PC-3 (cell line): ENCODE data around the gene MMP15. TPM values are rescaled to one million over a fixed set of nuclear protein-coding genes. Genes with fewer than 3 reads are reported as not detected.
"Not testable (repeated sequence)": the region's sequence is repeated elsewhere in the genome, so short reads cannot be mapped to it uniquely, and the experiment has no call there.

Experiments
- ATAC-seq: fragments of 200-7000 bp; cut with Tn5 transposase; 2 replicates; pipeline ENCODE4 v1.9.1; 2020; ENCODE audit warnings: mild to moderate bottlenecking, moderate library complexity
- BruUV-seq: library from RNA; stranded (reverse); fragments of 400-500 nt; replicated peaks from 2 replicates; lab custom pipeline; 2021; lab: Mats Ljungman, UMichigan
- CTCF ChIA-PET: fragments of 300-600 bp; sonication (Branson Sonifier 250); formaldehyde crosslinking; loops from one replicate; lab custom pipeline; 2022; ENCODE audit warnings: antibody characterized with exemption; lab: Charles Lee
- POLR2A ChIA-PET: fragments of 300-600 bp; sonication (Branson Sonifier 250); formaldehyde crosslinking; loops from one replicate; lab custom pipeline; 2022; ENCODE audit warnings: antibody characterized with exemption; ENCODE audit not compliant: unreplicated experiment; lab: Charles Lee
- DNase-seq: peaks from one replicate; pipeline ENCODE4 v3.0.0-alpha.2; 2015
- H2AFZ ChIP-seq: fragments of 300-600 bp; sonication (generic); 2 replicates; pipeline ENCODE4 v1.6.0; 2016; ENCODE audit warnings: antibody characterized with exemption, low read length
- H3F3A ChIP-seq: fragments of 300-600 bp; sonication (generic); one replicate; pipeline ENCODE4 v1.6.0; 2017; ENCODE audit warnings: antibody characterized with exemption, low read length, control low read depth, mild to moderate bottlenecking; ENCODE audit not compliant: unreplicated experiment
- H3K27ac ChIP-seq: fragments of 300-600 bp; sonication (generic); 2 replicates; pipeline ENCODE4 v1.5.1; 2016; ENCODE audit warnings: mild to moderate bottlenecking, low read length
- H3K27me3 ChIP-seq: fragments of 300-600 bp; sonication (generic); 2 replicates; pipeline ENCODE4 v1.6.1; 2016; ENCODE audit warnings: low read length, mixed read lengths
- H3K36me3 ChIP-seq: fragments of 300-600 bp; sonication (generic); 2 replicates; pipeline ENCODE4 v1.6.1; 2016; ENCODE audit warnings: low read depth, mixed run types, low read length, mixed read lengths
- H3K4me1 ChIP-seq: fragments of 300-600 bp; sonication (generic); 2 replicates; pipeline ENCODE4 v1.5.1; 2016; ENCODE audit warnings: low read length; ENCODE audit not compliant: insufficient read depth
- H3K4me2 ChIP-seq: fragments of 300-600 bp; sonication (generic); 2 replicates; pipeline ENCODE4 v1.6.0; 2016; ENCODE audit warnings: low read length
- H3K4me3 ChIP-seq: fragments of 300-600 bp; sonication (generic); 2 replicates; pipeline ENCODE4 v1.5.1; 2016; ENCODE audit warnings: mild to moderate bottlenecking, low read length, mixed read lengths
- H3K79me2 ChIP-seq: fragments of 300-600 bp; sonication (generic); 2 replicates; pipeline ENCODE4 v1.6.1; 2017; ENCODE audit warnings: low read length, mixed read lengths
- H3K9ac ChIP-seq: fragments of 300-600 bp; sonication (generic); 2 replicates; pipeline ENCODE4 v1.6.0; 2016; ENCODE audit warnings: mild to moderate bottlenecking, low read length
- H3K9me2 ChIP-seq: fragments of 300-600 bp; sonication (generic); replicated peaks from 2 replicates; pipeline ENCODE4 v1.6.1; 2016; ENCODE audit warnings: mixed run types, low read length, mixed read lengths
- H3K9me3 ChIP-seq: fragments of 300-600 bp; sonication (generic); 2 replicates; pipeline ENCODE4 v1.6.1; 2016; ENCODE audit warnings: low read length, mixed read lengths
- H4K20me1 ChIP-seq: fragments of 300-600 bp; sonication (generic); 2 replicates; pipeline ENCODE4 v1.6.1; 2016; ENCODE audit warnings: low read length, mixed read lengths
- EZH2 ChIP-seq: fragments of 300-600 bp; sonication (generic); IDR thresholded peaks from one replicate; pipeline ENCODE4 v1.6.1; 2017; ENCODE audit warnings: antibody characterized with exemption, mild to moderate bottlenecking, low read length; ENCODE audit not compliant: unreplicated experiment
- EZH2phosphoT487 ChIP-seq: fragments of 300-600 bp; sonication (generic); IDR thresholded peaks from 2 replicates; pipeline ENCODE4 v1.6.1; 2018; ENCODE audit warnings: mild to moderate bottlenecking, antibody characterized with exemption, low read length, borderline replicate concordance
- intact Hi-C: fragments of 100-400 bp; cut with micrococcal nuclease; formaldehyde crosslinking; loops from 2 replicates; pipeline ENCODE4 v1.9.0; 2023
- total RNA-seq: library from RNA; depleted of rRNA; stranded (reverse); fragments of >200 nt; gene quantifications from 2 replicates; pipeline ENCODE4 v1.2.3, GENCODE V29; 2014
- TF ChIP-seq, protein P1 (sequence below): fragments of 300-600 bp; sonication (generic); conservative IDR thresholded peaks from 2 replicates; pipeline ENCODE4 v1.5.1; 2017; ENCODE audit warnings: antibody characterized with exemption, low read depth, mild to moderate bottlenecking, low read length

MMP15 gene
- total RNA-seq, 1 experiment from 2014 or later = 6.3 TPM

- H3K9me3 ChIP-seq = no peaks in the 10 kb centered on the region
- no peaks in the 10 kb centered on the region for H3K4me1 ChIP-seq
- H3F3A ChIP-seq = no peaks in the 10 kb centered on the region
- DNase-seq (no peak), ATAC-seq (no peak)
- no peak overlapping the region for H3K4me2 ChIP-seq
- no peak for TF ChIP-seq EZH2phosphoT487
- no peak for TF ChIP-seq EZH2
- TF ChIP-seq, protein P1, sequence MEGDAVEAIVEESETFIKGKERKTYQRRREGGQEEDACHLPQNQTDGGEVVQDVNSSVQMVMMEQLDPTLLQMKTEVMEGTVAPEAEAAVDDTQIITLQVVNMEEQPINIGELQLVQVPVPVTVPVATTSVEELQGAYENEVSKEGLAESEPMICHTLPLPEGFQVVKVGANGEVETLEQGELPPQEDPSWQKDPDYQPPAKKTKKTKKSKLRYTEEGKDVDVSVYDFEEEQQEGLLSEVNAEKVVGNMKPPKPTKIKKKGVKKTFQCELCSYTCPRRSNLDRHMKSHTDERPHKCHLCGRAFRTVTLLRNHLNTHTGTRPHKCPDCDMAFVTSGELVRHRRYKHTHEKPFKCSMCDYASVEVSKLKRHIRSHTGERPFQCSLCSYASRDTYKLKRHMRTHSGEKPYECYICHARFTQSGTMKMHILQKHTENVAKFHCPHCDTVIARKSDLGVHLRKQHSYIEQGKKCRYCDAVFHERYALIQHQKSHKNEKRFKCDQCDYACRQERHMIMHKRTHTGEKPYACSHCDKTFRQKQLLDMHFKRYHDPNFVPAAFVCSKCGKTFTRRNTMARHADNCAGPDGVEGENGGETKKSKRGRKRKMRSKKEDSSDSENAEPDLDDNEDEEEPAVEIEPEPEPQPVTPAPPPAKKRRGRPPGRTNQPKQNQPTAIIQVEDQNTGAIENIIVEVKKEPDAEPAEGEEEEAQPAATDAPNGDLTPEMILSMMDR = no peak
- H3K9ac ChIP-seq = no peak overlapping the region
- ChIA-PET CTCF (no interaction called here), POLR2A (interaction anchor here (0.7 kb wide), 1 partner anchor 44 kb away, joined by 8 read pairs; no protein-coding TSS in a partner anchor)
- no peak overlapping the region for H3K4me3 ChIP-seq
- H3K27ac ChIP-seq = no peak overlapping the region
- no peaks in the 10 kb centered on the region for H3K79me2 ChIP-seq
- no peaks in the 10 kb centered on the region for H3K36me3 ChIP-seq
- intact Hi-C loops = no loop called here
- no peaks in the 10 kb centered on the region for H4K20me1 ChIP-seq
- H3K9me2 ChIP-seq = no peaks in the 10 kb centered on the region
- BruUV-seq = no TSS peak
- no peaks in the 10 kb centered on the region for H3K27me3 ChIP-seq
- H2AFZ ChIP-seq = no peak overlapping the region
Observed at GRCh38 chr16:58077796-58078195, 52.2 kb downstream of the MMP15 start.

DNA sequence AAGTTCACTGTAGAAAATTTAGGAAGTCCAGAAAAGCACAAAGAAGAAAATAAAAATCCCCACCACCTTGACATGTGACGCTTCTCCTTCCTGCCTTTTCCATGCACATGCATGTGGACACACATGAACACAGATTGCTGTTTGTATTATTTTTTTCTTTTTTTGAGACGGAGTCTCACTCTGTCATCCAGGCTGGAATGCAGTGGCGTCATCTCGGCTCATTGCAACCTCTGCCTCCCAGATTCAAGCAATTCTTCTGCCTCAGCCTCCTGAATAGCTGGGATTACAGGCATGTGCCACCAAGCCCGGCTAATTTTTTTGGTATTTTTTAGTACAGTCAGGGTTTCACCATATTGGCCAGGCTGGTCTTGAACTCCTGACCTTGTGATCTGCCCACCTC lies 55.1 kb downstream of the MMP15 start:
- H3K9me3 ChIP-seq, H3K4me2 ChIP-seq, BruUV-seq, H3F3A ChIP-seq, H2AFZ ChIP-seq, ATAC-seq, POLR2A ChIA-PET, H4K20me1 ChIP-seq, H3K79me2 ChIP-seq, H3K9me2 ChIP-seq, H3K27me3 ChIP-seq, H3K4me1 ChIP-seq, H3K27ac ChIP-seq, H3K9ac ChIP-seq, H3K4me3 ChIP-seq, CTCF ChIA-PET, DNase-seq, intact Hi-C loops, H3K36me3 ChIP-seq: not testable (repeated sequence)

DNA sequence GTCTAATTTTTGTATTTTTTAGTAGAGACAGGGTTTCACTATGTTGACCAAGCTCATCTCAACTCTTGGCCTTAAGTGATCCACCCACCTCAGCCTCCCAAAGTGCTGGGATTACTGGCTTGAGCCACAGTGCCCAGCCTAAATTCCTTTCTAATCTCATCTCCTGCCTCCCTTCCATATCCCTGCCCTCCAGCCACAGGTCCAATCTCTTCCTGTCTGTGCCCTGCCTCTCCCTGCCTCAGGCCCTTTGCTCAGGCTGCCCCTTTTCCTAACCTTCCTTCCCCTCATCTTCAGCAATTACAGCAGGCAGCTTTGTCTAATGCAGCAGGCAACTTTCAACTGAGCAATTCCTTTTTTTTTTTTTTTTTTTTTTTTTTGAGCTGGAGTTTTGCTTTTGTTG lies 56.8 kb downstream of the MMP15 start:
- ATAC-seq (no peak), DNase-seq (no peak)
- TF ChIP-seq, protein P1 = no peak
- TF ChIP-seq EZH2phosphoT487 (no peak), EZH2 (no peak)
- Histone ChIP-seq H3F3A (no peaks in the 10 kb centered on the region), H3K9me2 (no peaks in the 10 kb centered on the region), H2AFZ (no peak overlapping the region), H3K36me3 (no peaks in the 10 kb centered on the region), H3K27me3 (no peaks in the 10 kb centered on the region), H4K20me1 (no peaks in the 10 kb centered on the region), H3K4me1 (no peaks in the 10 kb centered on the region), H3K9me3 (no peaks in the 10 kb centered on the region), H3K4me2 (no peak overlapping the region), H3K4me3 (no peak overlapping the region), H3K79me2 (no peaks in the 10 kb centered on the region), H3K9ac (no peak overlapping the region), H3K27ac (no peak overlapping the region)
- CTCF ChIA-PET = interaction anchor here (0.6 kb wide), 1 partner anchor 59 kb away, joined by 4 read pairs; no protein-coding TSS in a partner anchor
- intact Hi-C loops = no loop called here
- no TSS peak for BruUV-seq
- POLR2A ChIA-PET = no interaction called here
